Neural progenitor cell (in vitro differentiated cells): ENCODE results near the gene TBATA. TPM values are rescaled to one million over a fixed set of nuclear protein-coding genes. Genes with fewer than 3 reads are reported as not detected.

Source experiments
- DNase-seq: peaks from one replicate; pipeline ENCODE4 v3.0.0-alpha.2; 2016; ENCODE audit warnings: low spot score
- H2AFZ ChIP-seq: fragments of 200-600 bp; sonication (generic); replicated peaks from 2 replicates; pipeline ENCODE4 v1.6.1; 2016; ENCODE audit warnings: antibody characterized with exemption
- H3F3A ChIP-seq: fragments of 200-600 bp; sonication (generic); 2 replicates; pipeline ENCODE4 v1.6.1; 2016; ENCODE audit warnings: antibody characterized with exemption, low read depth
- H3K27ac ChIP-seq: fragments of 200-600 bp; sonication (generic); 2 replicates; pipeline ENCODE4 v1.5.1; 2016; ENCODE audit warnings: mild to moderate bottlenecking
- H3K27me3 ChIP-seq: fragments of 200-600 bp; sonication (generic); 2 replicates; pipeline ENCODE4 v1.6.1; 2016; ENCODE audit warnings: mild to moderate bottlenecking, moderate library complexity
- H3K36me3 ChIP-seq: fragments of 200-600 bp; sonication (generic); 2 replicates; pipeline ENCODE4 v1.5.1; 2016
- H3K4me1 ChIP-seq: fragments of 200-600 bp; sonication (generic); 2 replicates; pipeline ENCODE4 v1.6.1; 2016; ENCODE audit warnings: mixed run types
- H3K4me2 ChIP-seq: fragments of 200-600 bp; sonication (generic); 2 replicates; pipeline ENCODE4 v1.6.1; 2016
- H3K4me3 ChIP-seq: fragments of 200-600 bp; sonication (generic); 2 replicates; pipeline ENCODE4 v1.5.1; 2016
- H3K79me2 ChIP-seq: fragments of 200-600 bp; sonication (generic); 2 replicates; pipeline ENCODE4 v1.6.1; 2016; ENCODE audit warnings: low read depth
- H3K9ac ChIP-seq: fragments of 200-600 bp; sonication (generic); 2 replicates; pipeline ENCODE4 v1.6.1; 2016
- H3K9me3 ChIP-seq: fragments of 200-600 bp; sonication (generic); 2 replicates; pipeline ENCODE4 v1.5.1; 2016; ENCODE audit warnings: low read depth
- H4K20me1 ChIP-seq: fragments of 200-600 bp; sonication (generic); 2 replicates; pipeline ENCODE4 v1.6.1; 2016; ENCODE audit warnings: low read depth
- H3K27ac Mint-ChIP-seq: 3 replicates; pipeline ENCODE4 v1.8.0; 2021; ENCODE audit warnings: mixed read lengths
- H3K27me3 Mint-ChIP-seq: 2 replicates; pipeline ENCODE4 v1.8.0; 2022; ENCODE audit warnings: low read depth, mild to moderate bottlenecking, inconsistent platforms, moderate library complexity, mixed read lengths; ENCODE audit not compliant: insufficient read depth
- H3K36me3 Mint-ChIP-seq: 3 replicates; pipeline ENCODE4 v1.8.0; 2021; ENCODE audit warnings: mixed read lengths
- H3K4me1 Mint-ChIP-seq: 3 replicates; pipeline ENCODE4 v1.8.0; 2021; ENCODE audit warnings: mixed read lengths
- H3K4me3 Mint-ChIP-seq: 3 replicates; pipeline ENCODE4 v1.8.0; 2021; ENCODE audit warnings: mild to moderate bottlenecking, moderate library complexity, mixed read lengths
- H3K9me3 Mint-ChIP-seq: 3 replicates; pipeline ENCODE4 v1.8.0; 2020; ENCODE audit warnings: mixed read lengths
- CTCF ChIP-seq: fragments of 200-600 bp; sonication (generic); IDR thresholded peaks from 2 replicates; pipeline ENCODE4 v1.5.1; 2017; ENCODE audit warnings: antibody characterized with exemption, mild to moderate bottlenecking
- EZH2 ChIP-seq: fragments of 200-600 bp; sonication (generic); IDR thresholded peaks from 2 replicates; pipeline ENCODE4 v1.6.1; 2017; ENCODE audit warnings: antibody characterized with exemption, mild to moderate bottlenecking, moderate library complexity
- EZH2phosphoT487 ChIP-seq: fragments of 200-600 bp; sonication (generic); IDR thresholded peaks from 2 replicates; pipeline ENCODE4 v1.6.1; 2017; ENCODE audit warnings: antibody characterized with exemption
- total RNA-seq: library from RNA; depleted of rRNA; stranded (reverse); fragments of >200 nt; gene quantifications from 2 replicates; pipeline ENCODE4 v1.2.3, GENCODE V29; 2015; ENCODE audit warnings: low replicate concordance

Gene TBATA
- total RNA-seq, result not detected in 2 replicates

- Mint-ChIP-seq H3K4me3 (no peak within 1 kb of the TSS), H3K9me3 (peaks cover 4% of the 10 kb centered on the region), H3K27me3 (peaks cover 3% of the 10 kb centered on the region), H3K36me3 (no peaks in the 10 kb centered on the region), H3K4me1 (peaks cover 4% of the 10 kb centered on the region), H3K27ac (no peak within 1 kb of the TSS)
- Histone ChIP-seq H3K4me2 (no peak within 1 kb of the TSS), H3K4me3 (no peak within 1 kb of the TSS), H3K36me3 (no peaks in the 10 kb centered on the region), H3K9ac (no peak within 1 kb of the TSS), H3K79me2 (no peaks in the 10 kb centered on the region), H3K9me3 (no peaks in the 10 kb centered on the region), H4K20me1 (no peaks in the 10 kb centered on the region), H3K27ac (no peak within 1 kb of the TSS), H2AFZ (no peak within 1 kb of the TSS), H3K27me3 (no peaks in the 10 kb centered on the region), H3F3A (no peaks in the 10 kb centered on the region), H3K4me1 (no peaks in the 10 kb centered on the region)
- no peak for DNase-seq
- no peak for TF ChIP-seq CTCF
- TF ChIP-seq EZH2phosphoT487, result no peak
- TF ChIP-seq EZH2, result no peak
Observed at GRCh38 chr10:70785190-70785589, at the start of gene TBATA. TSS of gene TBATA (minus strand) at chr10:70785377. CDS start at chr10:70783379, 1,998 bp downstream.

GRCh38 chr10:70834441-70835151 lies 49.4 kb upstream of the TBATA start:
- no peak overlapping the region for H3K9ac ChIP-seq

GRCh38 chr10:70834021-70834420 lies 48.8 kb upstream of the TBATA start:
- Histone ChIP-seq H2AFZ (no peak overlapping the region), H3F3A (no peaks in the 10 kb centered on the region), H3K4me3 (no peak overlapping the region), H3K9me3 (no peaks in the 10 kb centered on the region), H3K79me2 (peaks cover 58% of the 10 kb centered on the region), H3K4me2 (no peak overlapping the region), H3K36me3 (no peaks in the 10 kb centered on the region), H3K9ac (no peak overlapping the region), H3K27me3 (no peaks in the 10 kb centered on the region), H4K20me1 (peaks cover 14% of the 10 kb centered on the region), H3K27ac (no peak overlapping the region), H3K4me1 (no peaks in the 10 kb centered on the region)
- H3K4me1 Mint-ChIP-seq, result no peaks in the 10 kb centered on the region
- H3K4me3 Mint-ChIP-seq, result no peak overlapping the region
- peaks cover 9% of the 10 kb centered on the region for H3K9me3 Mint-ChIP-seq
- H3K36me3 Mint-ChIP-seq, result peaks cover 37% of the 10 kb centered on the region
- H3K27me3 Mint-ChIP-seq, result no peaks in the 10 kb centered on the region
- TF ChIP-seq EZH2phosphoT487, result no peak
- no peak for TF ChIP-seq EZH2
- no peak for TF ChIP-seq CTCF
- no peak for DNase-seq
- H3K27ac Mint-ChIP-seq, result no peak overlapping the region

More at GRCh38 chr10:70834441-70835151, 49.4 kb upstream of the TBATA start:
- no peak overlapping the region for H3K27ac Mint-ChIP-seq
- no peak for DNase-seq
- no peak overlapping the region for H3K27ac ChIP-seq
- H3K79me2 ChIP-seq, result peaks cover 58% of the 10 kb centered on the region
- no peak overlapping the region for H3K4me3 ChIP-seq
- H3K4me2 ChIP-seq, result no peak overlapping the region
- H3K4me1 ChIP-seq, result no peaks in the 10 kb centered on the region
- H3K27me3 ChIP-seq, result no peaks in the 10 kb centered on the region
- no peak overlapping the region for H3K4me3 Mint-ChIP-seq
- no peaks in the 10 kb centered on the region for H3K27me3 Mint-ChIP-seq
- no peaks in the 10 kb centered on the region for H3K9me3 ChIP-seq
- H3K4me1 Mint-ChIP-seq, result no peaks in the 10 kb centered on the region
- peaks cover 9% of the 10 kb centered on the region for H3K9me3 Mint-ChIP-seq
- no peak overlapping the region for H2AFZ ChIP-seq
- peaks cover 8% of the 10 kb centered on the region for H4K20me1 ChIP-seq
- H3K36me3 ChIP-seq, result no peaks in the 10 kb centered on the region
- TF ChIP-seq CTCF (no peak), EZH2phosphoT487 (no peak)
- H3F3A ChIP-seq, result no peaks in the 10 kb centered on the region
- H3K36me3 Mint-ChIP-seq, result peaks cover 34% of the 10 kb centered on the region
